Measurements from ENCODE around the gene PTPRG. TPM values are rescaled to one million over a fixed set of nuclear protein-coding genes. Genes with fewer than 3 reads are reported as not detected.

Gene PTPRG
- total RNA-seq, 6 experiments from 2014 or later = 11.7 to 27.8 (median 14.7) TPM

DNA sequence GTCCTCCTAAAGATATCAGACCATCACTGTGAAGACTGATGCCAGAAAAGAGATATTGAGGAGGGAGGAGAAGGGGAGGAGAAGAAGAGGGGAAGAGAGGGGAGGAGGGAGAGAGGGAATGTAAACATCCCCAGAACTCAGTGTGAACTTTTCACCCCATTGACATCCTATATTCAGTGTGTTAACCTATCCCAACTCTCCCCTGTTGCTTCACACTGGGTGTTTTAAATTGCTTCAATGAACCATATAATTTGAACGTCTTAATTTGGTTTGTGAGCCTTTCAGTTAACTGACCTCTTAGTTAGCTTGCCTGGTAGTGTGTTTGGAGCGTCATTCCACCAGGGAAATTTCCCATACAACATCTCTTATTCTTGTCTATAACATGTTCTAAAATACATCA is 29.8 kb upstream of the PTPRG start:
- ATAC-seq = no peak
- Histone ChIP-seq H3K27me3 (no peaks in the 10 kb centered on the region), H3K9me3 (no peaks in the 10 kb centered on the region), H3K36me3 (no peaks in the 10 kb centered on the region), H3K4me1 (no peaks in the 10 kb centered on the region), H3K4me3 (no peak overlapping the region), H3K27ac (no peak overlapping the region)
- WGBS (ENCODE audit: insufficient coverage, low coverage, low lambda C conversion rate, missing lambda C conversion rate) = 60% methylated on average over 2 of the region's 2 CpGs
- DNase-seq = no peak
- intact Hi-C loops (cut with DNase I) = no loop called here
- TF ChIP-seq POLR2A (IDR thresholded peaks at IDR 0.05) (no peak), CTCF (IDR thresholded peaks at IDR 0.05) (no peak)

- 84% methylated on average over 8 of the region's 13 CpGs for WGBS (ENCODE audit: insufficient coverage, low coverage, low lambda C conversion rate, missing lambda C conversion rate)
- intact Hi-C loops (cut with DNase I) = no loop called here
Observed at GRCh38 chr3:61532739-61533500, 28.5 kb upstream of the PTPRG start.

GRCh38 chr3:61535826-61536225 is 25.5 kb upstream of the PTPRG start:
- Histone ChIP-seq H3K27ac (no peak overlapping the region), H3K4me3 (no peak overlapping the region), H3K4me1 (no peaks in the 10 kb centered on the region), H3K27me3 (no peaks in the 10 kb centered on the region), H3K9me3 (no peaks in the 10 kb centered on the region), H3K36me3 (no peaks in the 10 kb centered on the region)
- WGBS (ENCODE audit: insufficient coverage, low coverage, low lambda C conversion rate, missing lambda C conversion rate) = 96% methylated on average over 3 of the region's 3 CpGs
- TF ChIP-seq POLR2A (IDR thresholded peaks at IDR 0.05) = no peak
- TF ChIP-seq CTCF (IDR thresholded peaks at IDR 0.05) = no peak
- intact Hi-C loops (cut with DNase I) = no loop called here
- no peak for ATAC-seq
- no peak for DNase-seq

More at GRCh38 chr3:61532739-61533500, 28.5 kb upstream of the PTPRG start:
- TF ChIP-seq CTCF (IDR thresholded peaks at IDR 0.05) = no peak
- no peak for TF ChIP-seq POLR2A (IDR thresholded peaks at IDR 0.05)
- Histone ChIP-seq H3K4me1 (no peaks in the 10 kb centered on the region), H3K9me3 (no peaks in the 10 kb centered on the region), H3K4me3 (no peak overlapping the region), H3K27me3 (no peaks in the 10 kb centered on the region), H3K36me3 (no peaks in the 10 kb centered on the region), H3K27ac (no peak overlapping the region)
- ATAC-seq (no peak), DNase-seq (no peak)

GRCh38 chr3:61537366-61537765 is 24.0 kb upstream of the PTPRG start:
- Histone ChIP-seq H3K9me3 (no peaks in the 10 kb centered on the region), H3K4me1 (no peaks in the 10 kb centered on the region), H3K27ac (no peak overlapping the region), H3K36me3 (no peaks in the 10 kb centered on the region), H3K4me3 (no peak overlapping the region), H3K27me3 (no peaks in the 10 kb centered on the region)
- WGBS (ENCODE audit: insufficient coverage, low coverage, low lambda C conversion rate, missing lambda C conversion rate) = 37% methylated on average over 6 of the region's 6 CpGs
- TF ChIP-seq CTCF (IDR thresholded peaks at IDR 0.05) = no peak
- no peak for TF ChIP-seq POLR2A (IDR thresholded peaks at IDR 0.05)
- intact Hi-C loops (cut with DNase I) = no loop called here
- no peak for DNase-seq
- ATAC-seq = peak; percentile 17 to 34 (median 28)

All from right lobe of liver (tissue), 6 donors.